ENCODE data around the gene NPTX1.

GRCh38 chr17:80460429-80460834 is 16.0 kb downstream of the NPTX1 start:
- TF ChIP-seq POLR2A (IDR thresholded peaks at IDR 0.05) (no peak), EP300 (IDR thresholded peaks at IDR 0.05) (no peak)
- TF ChIP-seq, protein P1, sequence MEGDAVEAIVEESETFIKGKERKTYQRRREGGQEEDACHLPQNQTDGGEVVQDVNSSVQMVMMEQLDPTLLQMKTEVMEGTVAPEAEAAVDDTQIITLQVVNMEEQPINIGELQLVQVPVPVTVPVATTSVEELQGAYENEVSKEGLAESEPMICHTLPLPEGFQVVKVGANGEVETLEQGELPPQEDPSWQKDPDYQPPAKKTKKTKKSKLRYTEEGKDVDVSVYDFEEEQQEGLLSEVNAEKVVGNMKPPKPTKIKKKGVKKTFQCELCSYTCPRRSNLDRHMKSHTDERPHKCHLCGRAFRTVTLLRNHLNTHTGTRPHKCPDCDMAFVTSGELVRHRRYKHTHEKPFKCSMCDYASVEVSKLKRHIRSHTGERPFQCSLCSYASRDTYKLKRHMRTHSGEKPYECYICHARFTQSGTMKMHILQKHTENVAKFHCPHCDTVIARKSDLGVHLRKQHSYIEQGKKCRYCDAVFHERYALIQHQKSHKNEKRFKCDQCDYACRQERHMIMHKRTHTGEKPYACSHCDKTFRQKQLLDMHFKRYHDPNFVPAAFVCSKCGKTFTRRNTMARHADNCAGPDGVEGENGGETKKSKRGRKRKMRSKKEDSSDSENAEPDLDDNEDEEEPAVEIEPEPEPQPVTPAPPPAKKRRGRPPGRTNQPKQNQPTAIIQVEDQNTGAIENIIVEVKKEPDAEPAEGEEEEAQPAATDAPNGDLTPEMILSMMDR (IDR thresholded peaks at IDR 0.05): no peak

Measured in tibial nerve (tissue), 4 donors.